HUDEP-2 (cell line): ENCODE results near the gene LSM14A.
"Not testable (repeated sequence)": the region's sequence is repeated elsewhere in the genome, so short reads cannot be mapped to it uniquely, and the experiment has no call there.

Source experiments
- DNase-seq, 76 experiments: peaks; one replicate each; lab custom pipeline; 2025; ENCODE audit not compliant: unreplicated experiment in 76 of 76; lab: John Stamatoyannopoulos, UW

The LSM14A gene

DNA sequence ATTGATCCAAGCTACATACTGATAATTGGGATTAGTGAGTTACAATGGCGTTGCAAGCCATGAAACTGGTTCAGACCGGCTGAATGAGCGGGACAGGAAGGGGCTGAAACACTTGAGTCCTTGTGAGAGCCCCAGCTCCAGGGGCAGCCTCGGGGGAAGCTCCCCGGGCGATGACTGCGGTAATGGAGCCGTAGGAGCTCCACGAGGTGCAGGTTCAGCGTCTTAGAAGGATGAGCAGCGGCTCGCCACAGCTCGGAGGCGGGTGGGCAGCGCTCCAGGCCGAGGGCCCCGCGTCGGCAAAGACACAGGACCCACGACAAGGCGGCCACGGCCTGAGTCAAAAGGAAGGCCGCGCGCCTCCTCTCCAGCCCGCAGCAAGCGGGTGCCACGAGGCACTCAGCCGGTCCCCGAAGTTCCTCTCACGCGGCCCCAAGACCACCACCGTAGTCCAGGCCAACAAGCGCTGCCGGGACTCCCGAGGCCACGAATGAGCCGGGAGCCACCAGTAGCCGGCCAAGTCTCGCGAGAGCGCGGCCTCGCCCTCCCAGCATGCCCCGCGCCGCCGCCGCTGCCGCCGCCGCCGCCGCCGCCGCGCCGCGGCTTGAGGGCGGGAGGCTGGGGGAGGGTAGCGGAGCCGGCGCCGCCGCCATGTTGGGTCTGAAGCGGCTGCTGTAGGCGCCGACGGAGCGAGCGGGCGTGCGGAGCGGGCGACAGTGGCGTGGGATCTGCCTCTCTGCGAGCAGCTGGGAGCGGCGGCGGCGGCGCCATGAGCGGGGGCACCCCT lies at the start of gene LSM14A:
TSS of gene LSM14A (plus strand) at position 628 of the 784 bp plus-strand sequence. CDS start at position 767, 139 bp downstream.
- DNase-seq = peak in 75 of 76 experiments; percentile 36 to 95 (median 86)

DNA sequence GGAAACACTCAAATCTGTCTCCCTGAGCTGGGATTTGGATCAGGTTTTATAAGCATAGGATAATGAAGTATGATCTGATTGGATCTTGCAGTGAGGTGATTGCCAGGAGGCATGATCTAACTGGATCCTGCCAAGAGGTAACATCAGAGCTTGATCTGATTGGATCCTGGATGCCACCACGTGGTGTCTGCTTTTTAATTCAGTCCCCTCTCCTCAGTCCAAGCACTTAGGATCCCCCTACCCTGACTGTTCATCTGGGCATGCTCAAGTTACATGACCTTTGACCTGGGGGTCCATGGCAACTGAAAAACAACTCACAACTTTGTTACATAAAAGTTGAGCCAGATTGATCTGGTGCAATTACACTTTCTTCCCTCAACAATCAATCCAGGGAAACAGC lies 47.5 kb upstream of the LSM14A start:
- DNase-seq = no peak

DNA sequence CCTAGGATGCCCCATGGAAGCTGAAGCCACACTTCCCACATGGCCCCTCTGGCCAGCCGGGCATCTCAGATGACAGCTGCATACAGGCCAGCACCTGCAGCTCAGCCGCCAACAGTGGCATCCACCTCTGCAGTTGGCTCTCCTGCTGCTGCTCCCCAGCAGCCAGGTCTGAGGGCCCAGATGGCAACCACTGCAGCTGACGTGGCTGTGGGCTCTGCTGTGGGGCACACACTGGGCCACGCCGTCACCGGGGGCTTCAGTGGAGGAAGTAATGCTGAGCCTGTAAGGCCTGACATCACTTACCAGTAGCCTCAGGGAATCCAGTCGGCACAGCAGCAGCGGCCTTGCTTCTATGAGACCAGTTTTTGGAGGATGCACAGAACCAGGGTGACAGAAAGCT lies 45.3 kb upstream of the LSM14A start:
- DNase-seq = no peak

DNA sequence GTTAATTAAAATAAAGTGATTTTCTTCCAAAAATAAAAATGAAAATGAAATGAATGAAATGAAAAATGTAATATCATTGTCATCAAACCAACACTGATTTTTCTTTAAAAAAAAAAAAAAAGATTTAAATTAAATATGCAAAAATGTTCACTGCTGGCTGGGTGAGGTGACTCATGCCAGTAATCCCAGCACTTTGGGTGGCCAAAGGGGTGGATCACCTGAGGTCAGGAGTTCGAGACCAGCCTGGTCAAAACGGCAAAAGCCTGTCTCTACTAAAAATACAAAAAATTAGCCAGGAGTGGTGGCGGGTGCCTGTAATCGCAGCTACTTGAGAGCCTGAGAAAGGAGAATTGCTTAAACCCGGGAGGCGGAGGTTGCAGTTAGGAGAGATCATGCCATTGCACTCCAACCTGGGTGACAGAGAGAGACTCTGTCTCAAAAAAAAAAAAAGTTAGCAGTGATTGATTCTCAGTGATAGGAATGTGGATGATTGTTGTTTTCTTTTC lies 44.6 kb upstream of the LSM14A start:
- no peak for DNase-seq

DNA sequence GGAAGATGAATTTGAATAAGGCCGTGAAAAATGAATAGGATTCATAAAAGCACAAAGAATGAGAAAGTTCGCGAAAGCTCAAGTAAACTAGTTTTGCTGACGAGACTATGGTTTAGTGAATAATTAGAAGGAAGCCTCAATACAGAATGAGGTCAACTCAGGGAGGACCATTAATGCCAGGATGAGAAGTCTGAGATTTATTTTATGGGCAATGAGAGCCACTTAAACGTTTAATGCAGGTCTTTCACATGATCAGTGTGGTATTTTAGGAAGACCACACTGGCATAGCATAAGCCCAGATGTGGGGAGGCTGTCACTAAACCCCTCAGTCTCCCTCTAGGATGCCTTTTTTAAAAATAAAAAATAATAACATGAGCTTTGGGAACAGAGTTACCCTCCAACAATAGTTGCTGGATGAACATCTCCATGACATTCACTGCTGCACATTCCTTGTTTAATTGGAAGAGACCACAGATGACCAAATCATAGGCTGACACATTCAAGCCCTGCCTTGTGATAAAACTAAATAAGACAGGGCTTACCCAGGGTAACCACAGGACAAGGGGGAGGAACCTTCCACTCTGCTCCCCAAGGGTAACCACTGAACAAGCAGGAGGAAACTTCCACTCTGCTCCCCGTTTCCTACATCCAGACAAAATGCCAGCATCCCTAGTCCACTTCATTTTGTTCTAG lies 43.6 kb upstream of the LSM14A start:
- DNase-seq = no peak

DNA sequence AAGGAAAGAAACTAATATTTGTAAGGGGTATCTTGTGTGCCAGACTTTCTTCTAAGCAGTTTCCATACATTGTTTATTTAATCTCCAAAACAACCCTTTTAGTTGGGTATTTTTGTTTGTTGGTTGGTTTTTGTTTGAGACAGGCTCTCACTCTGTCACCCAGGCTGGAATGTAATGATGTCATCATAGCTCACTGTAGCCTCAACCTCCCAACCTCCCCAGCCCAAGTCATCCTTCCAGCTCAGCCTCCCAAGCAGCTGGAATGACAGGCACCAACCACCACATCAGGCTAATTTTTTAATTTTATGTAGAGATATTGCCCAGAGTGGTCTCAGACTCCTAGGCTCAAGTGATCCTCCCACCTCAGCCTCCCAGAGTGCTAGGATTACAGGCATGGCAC lies 41.2 kb upstream of the LSM14A start:
- no peak for DNase-seq

DNA sequence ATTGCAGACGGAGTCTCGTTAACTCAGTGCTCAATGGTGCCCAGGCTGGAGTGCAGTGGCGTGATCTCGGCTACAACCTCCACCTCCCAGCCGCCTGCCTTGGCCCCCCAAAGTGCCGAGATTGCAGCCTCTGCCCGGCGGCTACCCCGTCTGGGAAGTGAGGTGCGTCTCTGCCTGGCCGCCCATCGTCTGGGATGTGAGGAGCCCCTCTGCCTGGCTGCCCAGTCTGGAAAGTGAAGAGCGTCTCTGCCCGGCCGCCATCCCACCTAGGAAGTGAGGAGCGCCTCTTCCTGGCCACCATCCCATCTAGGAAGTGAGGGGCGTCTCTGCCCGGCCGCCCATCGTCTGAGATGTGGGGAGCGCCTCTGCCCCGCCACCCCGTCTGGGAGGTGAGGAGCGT lies 40.2 kb upstream of the LSM14A start:
- DNase-seq = not testable (repeated sequence)

DNA sequence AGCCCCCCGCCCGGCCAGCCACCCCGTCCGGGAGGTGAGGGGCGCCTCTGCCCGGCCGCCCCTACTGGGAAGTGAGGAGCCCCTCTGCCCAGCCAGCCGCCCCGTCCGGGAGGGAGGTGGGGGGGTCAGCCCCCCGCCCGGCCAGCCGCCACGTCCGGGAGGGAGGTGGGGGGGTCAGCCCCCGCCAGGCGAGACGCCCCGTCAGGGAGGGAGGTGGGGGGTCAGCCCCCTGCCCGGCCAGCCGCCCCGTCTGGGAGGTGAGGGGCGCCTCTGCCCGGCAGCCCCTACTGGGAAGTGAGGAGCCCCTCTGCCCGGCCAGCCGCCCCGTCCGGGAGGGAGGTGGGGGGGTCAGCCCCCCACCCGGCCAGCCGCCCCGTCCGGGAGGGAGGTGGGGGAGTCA lies 39.6 kb upstream of the LSM14A start:
- DNase-seq = not testable (repeated sequence)

DNA sequence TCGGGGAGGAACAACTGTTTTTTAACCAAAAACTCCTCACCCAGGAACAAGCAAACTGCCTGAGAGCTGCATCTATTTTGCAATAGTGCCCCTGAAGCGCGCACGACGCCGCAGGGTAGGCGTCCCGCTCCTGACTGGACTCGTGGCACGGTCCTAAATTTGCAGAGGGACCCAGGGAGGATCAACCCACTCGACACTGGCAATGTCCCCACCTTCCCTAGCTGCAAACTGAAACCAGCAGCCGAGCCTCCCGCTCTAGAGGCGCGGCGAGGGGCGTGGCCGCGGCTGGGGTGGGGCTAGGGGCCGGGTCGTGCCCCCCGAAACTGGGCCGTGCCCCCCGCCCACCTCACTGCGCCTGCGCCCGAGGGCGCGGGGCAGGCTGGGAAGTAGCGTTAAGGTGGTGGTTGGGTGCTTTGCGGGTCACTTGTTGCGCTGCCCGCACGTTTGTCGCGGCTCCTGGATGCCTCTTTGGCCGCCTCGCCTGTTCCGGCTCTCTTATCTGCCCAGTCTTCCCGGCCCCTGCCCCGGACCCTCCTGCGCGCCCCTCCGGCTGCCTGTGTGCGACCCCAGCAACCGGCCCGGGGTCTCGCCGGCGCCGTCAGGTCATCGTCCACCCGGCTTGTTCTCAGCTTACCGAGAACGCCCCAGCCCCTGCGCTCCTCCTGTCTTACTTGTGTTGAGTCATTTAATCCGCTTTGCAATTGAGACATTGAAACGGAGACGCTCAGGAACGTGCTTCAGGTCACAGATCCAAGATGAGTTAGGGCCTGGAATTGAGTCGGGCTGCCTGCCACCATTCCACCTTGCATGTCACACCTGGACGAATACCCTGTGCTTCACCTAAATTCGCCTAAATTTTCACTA lies 37.9 kb upstream of the LSM14A start:
- peak in 75 of 76 experiments; percentile 31 to 96 (median 89) for DNase-seq

DNA sequence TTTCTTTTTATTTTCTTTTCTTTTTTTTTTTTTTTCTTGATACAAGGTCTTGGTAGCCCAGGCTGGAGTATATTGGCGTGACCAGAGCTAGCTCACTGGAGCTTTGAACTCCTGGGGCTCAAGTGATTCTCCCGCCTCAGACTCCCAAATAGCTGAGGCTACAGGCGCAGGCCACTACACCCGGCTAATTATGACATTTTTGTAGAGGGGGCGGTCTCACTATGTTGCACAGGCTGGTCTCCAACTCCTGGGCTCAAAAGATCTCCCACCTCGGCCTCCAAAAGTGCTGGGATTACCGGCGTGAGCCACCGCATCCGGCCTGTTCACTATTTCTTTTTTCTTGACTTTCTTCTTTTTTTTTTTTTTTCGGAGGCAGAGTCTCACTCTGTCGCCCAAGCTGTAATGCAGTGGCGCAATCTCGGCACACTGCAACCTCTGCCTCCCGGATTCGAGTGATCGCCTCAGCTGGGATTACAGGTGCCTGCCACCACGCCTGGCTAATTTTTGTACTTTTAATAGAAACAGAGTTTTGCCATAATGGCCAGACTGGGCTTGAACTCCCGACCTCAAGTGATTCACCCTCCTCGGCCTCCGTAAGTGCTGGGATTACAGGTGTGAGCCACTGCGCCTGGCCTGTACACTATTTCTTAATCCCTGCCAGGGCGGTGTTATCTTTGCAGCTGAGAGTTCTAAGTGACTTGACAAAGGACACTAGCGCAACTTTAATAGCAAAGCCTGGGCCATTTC lies 37.1 kb upstream of the LSM14A start:
- no peak for DNase-seq

DNA sequence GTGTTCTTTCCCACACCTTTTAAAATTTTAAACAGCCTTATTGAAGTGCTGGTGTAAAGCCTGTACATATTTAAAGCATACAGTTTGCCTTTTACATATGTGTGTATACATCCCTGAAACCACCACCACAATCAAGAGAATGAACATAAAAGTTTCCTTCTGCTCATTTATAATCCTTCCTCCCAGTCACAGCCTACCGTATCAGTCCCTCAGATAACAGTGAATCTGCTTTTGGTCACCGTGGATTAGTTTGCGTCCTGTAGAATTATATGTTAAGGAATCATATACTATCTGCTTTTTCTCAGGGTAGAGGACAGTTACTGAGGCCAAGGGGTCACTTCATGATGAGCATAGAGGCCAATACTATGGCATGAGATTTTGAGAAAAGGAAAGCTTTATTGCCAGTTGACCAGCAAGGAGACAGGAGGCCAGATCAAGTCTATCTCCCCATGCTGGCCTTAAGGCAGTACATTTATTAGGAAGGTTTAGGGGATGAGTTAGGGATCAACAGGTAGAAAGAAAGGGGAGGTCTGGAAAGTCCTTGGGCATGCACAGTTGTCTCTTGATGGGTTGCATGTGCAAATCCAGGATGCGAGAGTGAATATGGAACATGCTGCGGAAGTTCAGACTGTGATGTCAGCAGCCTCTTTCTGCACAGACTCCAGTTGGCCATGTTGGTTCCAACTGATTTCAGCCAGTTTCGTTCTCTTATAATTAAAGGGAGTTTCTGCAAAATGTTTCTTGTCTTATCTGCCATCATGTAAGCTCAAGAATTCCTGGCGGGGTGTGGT lies 36.3 kb upstream of the LSM14A start:
- no peak for DNase-seq

DNA sequence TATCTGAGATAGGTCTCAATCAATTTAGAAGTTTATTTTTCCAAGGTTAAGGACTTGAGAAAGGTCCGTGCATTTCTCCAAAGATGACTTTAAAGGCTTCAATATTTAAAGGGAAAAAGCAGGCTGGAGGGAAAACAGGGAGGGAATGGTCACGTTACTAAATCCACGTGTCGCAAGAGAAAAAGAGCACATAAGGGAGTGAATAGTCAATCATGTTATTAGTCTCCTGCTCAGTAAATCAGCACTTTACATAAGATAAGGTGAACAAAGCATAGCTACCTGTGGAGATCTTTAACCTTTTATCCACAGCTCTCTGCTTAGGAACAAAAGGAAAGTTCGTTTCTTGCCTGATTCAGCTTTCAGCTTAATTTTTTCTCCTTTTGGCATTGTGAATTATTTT lies 31.3 kb upstream of the LSM14A start:
- DNase-seq = no peak

DNA sequence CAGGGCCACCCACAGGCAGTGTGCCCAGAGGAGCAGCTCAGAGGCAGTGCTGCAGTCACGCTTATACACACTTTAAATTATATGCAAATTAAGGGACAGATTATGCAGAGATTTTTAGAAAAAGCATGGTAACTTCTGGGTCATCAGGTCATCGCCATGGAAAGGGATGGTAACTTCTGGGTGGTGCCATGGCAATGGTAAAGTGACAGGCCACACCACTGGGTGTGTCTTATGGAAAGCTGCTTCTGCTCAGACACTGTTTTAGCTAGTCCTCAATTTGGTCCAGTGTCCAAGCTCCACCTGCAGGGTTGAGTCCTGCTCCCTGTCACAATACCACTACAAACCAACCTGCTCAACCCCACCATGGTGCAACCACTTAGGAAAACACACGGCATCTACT lies 29.9 kb upstream of the LSM14A start:
- no peak for DNase-seq

DNA sequence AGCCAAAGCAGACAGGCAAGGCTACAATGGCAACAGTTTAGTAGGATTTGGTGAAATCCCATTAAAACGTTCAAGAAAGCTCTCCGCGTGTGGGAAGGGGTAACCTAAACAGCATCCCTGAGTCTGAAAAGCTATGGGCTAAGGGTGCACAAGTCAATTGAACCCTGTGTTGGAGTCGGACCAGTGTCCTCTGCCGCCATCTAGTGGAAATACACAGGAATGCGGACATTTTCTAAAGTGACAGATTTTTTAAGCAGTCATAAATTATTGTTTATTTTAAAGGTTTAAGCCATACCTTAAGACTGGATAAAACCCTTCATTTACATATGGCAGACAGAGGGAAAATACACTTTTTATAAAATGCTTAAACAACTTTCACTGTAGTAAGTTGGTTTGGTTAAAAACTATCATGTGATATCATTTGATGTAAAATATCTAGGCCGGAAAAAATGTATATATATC lies 26.5 kb upstream of the LSM14A start:
- DNase-seq = peak in 53 of 76 experiments; percentile 4 to 68 (median 29)

DNA sequence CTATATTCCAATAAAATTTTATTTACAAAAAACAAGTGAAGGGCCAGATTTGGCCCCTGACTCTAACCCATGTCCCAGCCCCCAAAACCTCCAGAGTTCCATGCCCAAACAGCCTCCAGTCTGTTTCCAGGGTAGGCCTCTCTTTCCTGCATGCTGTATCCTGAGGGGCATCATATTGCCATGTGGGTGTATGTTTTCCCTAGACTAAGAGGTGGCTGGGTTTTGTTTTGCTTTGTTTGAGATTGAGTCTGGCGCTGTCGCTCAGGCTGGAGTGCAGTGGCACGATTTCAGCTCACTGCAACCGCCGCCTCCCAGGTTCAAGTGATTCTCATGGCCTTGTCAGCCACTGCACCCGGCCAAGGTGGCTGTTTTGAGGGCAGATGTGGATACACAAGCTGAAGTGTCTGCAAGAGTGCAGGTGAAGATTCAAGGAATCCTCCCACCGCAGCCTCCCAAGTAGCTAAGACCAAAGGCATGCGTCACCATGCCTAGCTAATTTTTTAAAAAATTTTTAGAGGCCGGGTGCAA lies 23.6 kb upstream of the LSM14A start:
- DNase-seq = no peak

DNA sequence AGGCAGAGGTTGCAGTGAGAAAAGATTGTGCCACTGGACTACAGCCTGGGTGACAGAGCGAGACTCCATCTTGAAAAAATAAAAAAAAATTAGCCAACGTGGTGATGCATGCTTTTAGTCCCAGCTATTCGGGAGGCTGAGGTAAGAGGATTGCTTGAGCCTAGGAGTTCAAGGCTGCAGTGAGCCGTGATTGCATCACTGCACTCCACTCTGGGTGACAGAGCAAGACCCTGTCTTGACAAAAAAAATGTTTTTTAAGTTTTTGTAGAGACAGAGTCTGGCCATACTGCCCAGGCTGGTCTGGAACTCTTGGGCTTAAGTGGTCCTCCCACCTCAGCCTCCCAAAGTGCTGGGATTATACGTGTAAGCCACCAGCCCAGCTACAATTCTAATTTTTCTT lies 22.4 kb upstream of the LSM14A start:
- no peak for DNase-seq

DNA sequence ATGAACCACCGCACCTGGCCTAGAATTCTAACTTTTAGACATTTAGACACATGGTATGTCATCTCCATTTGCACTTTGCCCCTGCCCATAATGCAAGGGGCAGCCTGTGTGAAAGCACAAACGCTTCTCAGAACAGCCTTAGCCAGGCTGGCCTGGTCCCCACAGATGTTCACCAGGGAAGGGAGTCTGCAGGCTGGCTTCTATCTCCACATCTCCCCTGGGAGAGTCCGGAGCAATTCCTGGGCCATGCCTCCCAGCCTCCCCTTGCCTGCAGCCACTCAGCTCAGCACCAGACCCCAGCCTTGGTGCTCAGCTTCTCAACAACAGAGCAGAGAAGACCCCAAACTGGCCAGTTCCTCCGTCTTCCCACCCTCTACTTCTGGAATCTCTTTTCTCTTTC lies 21.7 kb upstream of the LSM14A start:
- DNase-seq = no peak

DNA sequence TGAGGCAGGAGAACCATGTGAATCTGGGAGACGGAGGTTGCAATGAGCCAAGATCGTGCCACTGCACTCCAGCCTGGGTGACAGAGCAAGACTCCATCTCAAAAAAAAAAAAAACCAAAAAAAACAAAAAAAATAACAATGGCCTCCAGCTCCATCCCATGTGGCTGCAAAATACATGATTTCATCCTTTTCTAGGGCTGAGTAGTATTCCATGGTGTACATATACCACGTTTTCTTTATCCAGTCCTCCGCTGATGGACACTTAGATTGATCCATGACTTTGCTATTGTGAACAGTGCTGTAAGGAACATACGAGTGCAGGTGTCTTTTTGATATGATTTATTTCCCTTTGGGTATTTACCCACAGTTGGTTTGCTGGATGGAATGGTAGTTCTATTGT lies 20.9 kb upstream of the LSM14A start:
- DNase-seq = no peak

DNA sequence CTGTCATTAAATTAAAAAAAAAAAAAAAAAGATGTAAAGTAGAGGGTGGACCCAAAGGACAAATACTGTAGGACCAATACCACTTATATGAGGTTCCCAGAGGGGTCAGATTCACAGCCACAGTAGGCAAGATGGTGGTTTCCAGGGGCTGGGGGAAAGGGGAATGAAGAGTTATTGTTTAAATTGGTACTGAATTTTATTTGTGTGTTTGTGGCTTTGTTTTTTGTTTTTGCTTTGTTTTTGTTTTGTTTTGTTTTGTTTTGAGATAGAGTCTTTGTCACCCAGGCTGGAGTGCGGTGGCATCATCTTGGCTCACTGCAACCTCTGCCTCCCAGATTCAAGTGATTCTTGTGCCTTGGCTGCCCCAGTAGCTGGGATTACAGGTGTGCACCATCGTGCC lies 17.9 kb upstream of the LSM14A start:
- no peak for DNase-seq
